ENCODE measurements around the gene DEDD2.

- TF ChIP-seq, protein P1, sequence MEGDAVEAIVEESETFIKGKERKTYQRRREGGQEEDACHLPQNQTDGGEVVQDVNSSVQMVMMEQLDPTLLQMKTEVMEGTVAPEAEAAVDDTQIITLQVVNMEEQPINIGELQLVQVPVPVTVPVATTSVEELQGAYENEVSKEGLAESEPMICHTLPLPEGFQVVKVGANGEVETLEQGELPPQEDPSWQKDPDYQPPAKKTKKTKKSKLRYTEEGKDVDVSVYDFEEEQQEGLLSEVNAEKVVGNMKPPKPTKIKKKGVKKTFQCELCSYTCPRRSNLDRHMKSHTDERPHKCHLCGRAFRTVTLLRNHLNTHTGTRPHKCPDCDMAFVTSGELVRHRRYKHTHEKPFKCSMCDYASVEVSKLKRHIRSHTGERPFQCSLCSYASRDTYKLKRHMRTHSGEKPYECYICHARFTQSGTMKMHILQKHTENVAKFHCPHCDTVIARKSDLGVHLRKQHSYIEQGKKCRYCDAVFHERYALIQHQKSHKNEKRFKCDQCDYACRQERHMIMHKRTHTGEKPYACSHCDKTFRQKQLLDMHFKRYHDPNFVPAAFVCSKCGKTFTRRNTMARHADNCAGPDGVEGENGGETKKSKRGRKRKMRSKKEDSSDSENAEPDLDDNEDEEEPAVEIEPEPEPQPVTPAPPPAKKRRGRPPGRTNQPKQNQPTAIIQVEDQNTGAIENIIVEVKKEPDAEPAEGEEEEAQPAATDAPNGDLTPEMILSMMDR (conservative IDR thresholded peaks at IDR 0.05): no peak
- no peak for TF ChIP-seq EZH2 (IDR thresholded peaks at IDR 0.05; ENCODE audit: low read depth)
Measured at GRCh38 chr19:42200116-42200715, 17.3 kb downstream of the DEDD2 start.
